ENCODE measurements around the gene RNF113B.

The RNF113B gene

DNA sequence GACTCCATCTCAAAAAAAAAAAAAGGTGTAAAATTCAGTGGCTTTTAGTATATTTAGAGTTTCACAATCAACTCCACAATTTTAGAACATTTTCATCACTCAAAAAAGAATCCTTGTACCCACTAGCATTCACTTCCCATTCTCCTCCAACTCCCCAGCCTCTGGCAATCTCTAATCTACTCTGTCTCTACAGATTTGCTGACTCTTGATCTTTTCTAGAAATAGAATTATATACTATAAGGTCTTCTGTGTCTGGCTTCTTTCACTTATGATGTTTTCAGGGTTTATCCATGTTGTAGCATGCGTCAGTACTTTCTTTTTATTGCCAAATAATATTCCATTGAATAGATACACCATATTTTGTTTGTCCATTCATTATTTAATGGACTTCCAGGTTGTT lies 42.2 kb downstream of the RNF113B start:
- DNase-seq, result no peak

DNA sequence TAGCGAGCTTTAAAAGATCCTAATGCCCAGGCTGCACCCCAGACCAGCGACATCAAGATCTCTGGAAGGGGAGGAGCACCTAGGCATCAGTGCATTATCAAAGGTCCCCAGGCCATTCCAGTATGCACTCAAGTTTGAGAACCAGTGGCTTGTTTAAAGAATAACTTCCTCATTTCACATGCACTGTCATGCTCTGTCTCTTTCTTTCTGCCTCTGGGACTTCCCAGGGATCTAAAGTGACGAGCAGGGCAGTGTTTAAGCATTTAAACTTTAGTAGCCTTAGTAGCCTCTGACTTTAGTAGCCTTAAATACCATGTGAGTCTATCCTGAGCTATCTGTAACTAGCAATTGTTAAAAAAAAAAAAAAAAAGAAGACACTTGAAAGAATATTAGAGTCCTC lies 43.1 kb downstream of the RNF113B start:
- no peak for DNase-seq

DNA sequence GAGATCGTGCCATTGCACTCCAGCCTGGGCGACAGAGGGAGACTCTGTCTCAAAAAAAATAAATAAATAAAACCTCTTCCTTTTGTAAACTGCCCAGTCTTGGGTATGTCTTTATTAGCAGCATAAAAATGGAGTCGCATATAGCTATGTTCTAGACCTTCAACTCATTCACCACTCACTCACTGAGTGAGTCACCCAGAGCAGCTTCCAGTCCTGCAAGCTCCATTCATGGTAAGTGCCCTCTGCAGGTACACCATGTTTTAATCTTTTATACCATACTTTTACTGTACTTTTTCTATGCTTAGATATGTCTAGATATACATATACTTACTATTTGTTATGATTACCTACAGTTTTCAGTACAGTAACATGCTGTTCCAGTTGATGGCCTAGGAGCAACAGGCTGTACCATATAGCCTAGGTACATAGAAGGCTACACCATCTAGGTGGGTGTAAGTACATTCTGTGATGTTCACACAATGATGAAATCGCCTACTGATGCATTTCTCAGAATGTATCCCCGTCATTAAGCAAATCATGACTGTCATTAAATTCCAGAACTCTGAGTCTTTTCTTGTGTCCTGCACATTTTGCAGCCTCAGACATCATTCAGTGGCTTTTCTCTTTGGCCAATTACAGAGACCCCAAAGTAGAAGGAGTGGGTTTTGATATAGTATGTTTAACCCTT lies 47.9 kb downstream of the RNF113B start:
- DNase-seq, result no peak

Data from KG1 (cell line).